C4-2B (cell line): ENCODE results near the gene CCDC39.

Source experiments
- ZFX ChIP-seq: fragments of 450-650 bp; IDR thresholded peaks from 2 replicates; pipeline ENCODE4 v1.6.1; 2017
- TF ChIP-seq, protein P1 (sequence below): fragments of 450-650 bp; conservative IDR thresholded peaks from 2 replicates; pipeline ENCODE4 v1.5.1; 2017; ENCODE audit warnings: mild to moderate bottlenecking

DNA sequence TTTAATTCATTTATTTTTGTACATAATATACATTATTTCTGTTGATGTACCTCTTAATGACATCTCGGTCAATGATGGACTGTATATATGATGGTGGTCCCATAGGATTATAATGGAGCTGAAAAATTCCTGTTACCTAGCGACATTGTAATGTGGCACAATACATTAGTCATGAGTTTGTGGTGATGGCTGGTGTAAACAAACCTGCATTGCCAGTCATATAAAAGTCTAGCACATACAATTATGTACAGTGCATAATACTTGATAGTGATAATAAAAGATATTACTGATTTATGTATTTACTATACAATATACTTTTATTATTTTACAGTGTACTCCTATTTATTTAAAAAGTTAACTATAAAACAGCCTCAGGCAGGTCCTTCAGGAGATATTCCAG lies 62.2 kb downstream of the CCDC39 start:
- TF ChIP-seq, protein P1, sequence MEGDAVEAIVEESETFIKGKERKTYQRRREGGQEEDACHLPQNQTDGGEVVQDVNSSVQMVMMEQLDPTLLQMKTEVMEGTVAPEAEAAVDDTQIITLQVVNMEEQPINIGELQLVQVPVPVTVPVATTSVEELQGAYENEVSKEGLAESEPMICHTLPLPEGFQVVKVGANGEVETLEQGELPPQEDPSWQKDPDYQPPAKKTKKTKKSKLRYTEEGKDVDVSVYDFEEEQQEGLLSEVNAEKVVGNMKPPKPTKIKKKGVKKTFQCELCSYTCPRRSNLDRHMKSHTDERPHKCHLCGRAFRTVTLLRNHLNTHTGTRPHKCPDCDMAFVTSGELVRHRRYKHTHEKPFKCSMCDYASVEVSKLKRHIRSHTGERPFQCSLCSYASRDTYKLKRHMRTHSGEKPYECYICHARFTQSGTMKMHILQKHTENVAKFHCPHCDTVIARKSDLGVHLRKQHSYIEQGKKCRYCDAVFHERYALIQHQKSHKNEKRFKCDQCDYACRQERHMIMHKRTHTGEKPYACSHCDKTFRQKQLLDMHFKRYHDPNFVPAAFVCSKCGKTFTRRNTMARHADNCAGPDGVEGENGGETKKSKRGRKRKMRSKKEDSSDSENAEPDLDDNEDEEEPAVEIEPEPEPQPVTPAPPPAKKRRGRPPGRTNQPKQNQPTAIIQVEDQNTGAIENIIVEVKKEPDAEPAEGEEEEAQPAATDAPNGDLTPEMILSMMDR = no peak
- no peak for TF ChIP-seq ZFX
